Hindlimb muscle (tissue), 1 donor: Measurements from ENCODE around the gene HBE1. TPM values are rescaled to one million over a fixed set of nuclear protein-coding genes. Genes with fewer than 3 reads are reported as not detected.
"Not testable (repeated sequence)": the region's sequence is repeated elsewhere in the genome, so short reads cannot be mapped to it uniquely, and the experiment has no call there.

Experiments
- DNase-seq: peaks from one replicate; pipeline ENCODE4 v3.0.0-alpha.2; 2013
- polyA plus RNA-seq: library from polyadenylated mRNA; unstranded; fragments of 120-200 nt; gene quantifications from one replicate; pipeline ENCODE4 v1.2.1, GENCODE V29; 2013; ENCODE audit not compliant: insufficient read length

Gene HBE1
- polyA plus RNA-seq, 1 donor = 4.3 TPM

DNA sequence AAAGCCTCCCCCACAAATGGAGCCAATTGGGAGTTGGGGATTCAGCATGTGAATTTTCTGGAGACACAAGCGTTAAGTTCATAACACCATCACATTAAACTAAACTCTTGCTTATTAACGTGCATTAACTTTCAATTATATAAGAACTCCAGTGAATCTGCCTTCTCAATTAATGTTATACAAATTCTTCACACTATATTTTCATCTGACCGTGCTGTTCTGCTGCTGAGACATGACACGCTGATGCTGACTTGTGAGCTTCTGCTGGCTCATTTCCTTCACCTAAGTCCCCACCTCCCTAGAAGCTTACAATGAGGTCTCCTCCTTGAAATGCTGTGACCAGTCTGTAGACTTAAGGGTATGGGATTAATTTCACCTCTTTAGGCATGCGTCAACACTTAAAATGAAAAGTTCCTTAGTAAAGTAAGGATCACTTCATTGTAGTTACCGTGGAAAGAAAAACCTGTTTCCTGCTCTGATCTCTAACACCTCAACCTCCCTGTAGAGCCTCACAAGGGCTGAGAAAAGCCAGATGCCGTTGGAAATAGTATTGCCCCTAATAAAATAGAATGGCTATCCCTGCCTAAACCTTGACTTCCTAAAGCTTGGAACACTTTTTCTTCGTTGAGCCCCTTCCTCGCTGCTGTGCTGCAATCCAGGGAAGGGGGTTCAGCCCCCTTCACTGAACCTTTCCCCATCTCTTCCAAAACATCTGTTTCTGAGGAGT lies 17.4 kb downstream of the HBE1 start:
- DNase-seq = no peak

GRCh38 chr11:5251746-5252145 lies 18.0 kb downstream of the HBE1 start:
- no peak for DNase-seq

DNA sequence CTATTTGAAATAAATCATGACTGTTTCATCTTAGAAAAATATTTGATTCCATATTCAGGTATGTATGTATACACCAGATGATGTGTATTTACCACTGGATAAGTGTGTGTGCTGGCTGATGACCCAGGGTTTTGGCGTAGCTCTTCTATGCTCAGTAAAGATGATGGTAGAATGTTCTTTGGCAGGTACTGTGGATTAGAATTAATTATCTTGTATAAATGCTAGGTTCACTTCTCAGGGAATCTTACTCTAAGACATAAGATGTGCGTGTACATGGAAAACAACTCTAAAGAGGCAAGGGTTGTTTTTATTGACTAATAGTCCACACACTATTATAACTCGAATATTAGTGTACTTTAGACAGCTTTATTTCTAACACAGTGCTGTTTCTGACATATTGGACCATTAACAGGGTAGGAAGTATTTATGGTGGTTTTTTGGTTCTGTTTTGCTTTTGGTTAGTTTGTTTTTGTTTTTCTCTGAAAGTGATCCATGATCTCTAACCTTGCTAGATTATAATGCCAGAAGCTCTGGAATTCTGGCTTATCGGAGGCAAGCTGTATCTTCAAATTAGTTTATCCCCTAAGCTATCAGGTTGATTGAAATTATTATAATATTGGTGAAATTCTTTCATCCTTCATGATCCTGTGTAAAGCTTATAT lies 19.1 kb downstream of the HBE1 start:
- no peak for DNase-seq

DNA sequence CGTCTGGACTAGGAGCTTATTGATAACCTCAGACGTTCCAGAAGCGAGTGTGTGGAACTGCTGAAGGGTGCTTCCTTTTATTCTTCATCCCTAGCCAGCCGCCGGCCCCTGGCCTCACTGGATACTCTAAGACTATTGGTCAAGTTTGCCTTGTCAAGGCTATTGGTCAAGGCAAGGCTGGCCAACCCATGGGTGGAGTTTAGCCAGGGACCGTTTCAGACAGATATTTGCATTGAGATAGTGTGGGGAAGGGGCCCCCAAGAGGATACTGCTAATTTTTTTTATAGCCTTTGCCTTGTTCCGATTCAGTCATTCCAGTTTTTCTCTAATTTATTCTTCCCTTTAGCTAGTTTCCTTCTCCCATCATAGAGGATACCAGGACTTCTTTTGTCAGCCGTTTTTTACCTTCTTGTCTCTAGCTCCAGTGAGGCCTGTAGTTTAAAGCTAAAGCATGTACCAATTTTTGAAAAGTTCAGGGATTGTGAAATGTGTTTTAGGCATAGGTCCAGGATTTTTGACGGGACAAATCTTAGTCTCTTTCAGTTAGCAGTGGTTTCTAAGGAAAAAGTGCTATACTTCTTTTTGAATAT lies 19.8 kb downstream of the HBE1 start, which contains the start of gene HBG1:
HBG1 (minus strand) TSS at position 51 of the 590 bp plus-strand sequence. CDS start 53 bp downstream, outside the sequence.
- DNase-seq = not testable (repeated sequence)

DNA sequence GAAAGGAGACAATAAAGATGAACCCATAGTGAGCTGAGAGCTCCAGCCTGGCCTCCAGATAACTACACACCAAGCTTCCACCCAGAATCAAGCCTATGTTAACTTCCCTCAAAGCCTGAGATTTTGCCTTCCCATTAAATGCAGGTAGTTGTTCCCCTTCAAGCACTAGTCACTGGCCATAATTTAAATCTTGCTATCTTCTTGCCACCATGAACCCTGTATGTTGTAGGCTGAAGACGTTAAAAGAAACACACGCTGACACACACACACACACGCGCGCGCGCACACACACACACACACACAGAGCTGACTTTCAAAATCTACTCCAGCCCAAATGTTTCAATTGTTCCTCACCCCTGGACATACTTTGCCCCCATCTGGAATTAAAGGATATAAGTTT lies 21.2 kb downstream of the HBE1 start:
- DNase-seq = not testable (repeated sequence)

DNA sequence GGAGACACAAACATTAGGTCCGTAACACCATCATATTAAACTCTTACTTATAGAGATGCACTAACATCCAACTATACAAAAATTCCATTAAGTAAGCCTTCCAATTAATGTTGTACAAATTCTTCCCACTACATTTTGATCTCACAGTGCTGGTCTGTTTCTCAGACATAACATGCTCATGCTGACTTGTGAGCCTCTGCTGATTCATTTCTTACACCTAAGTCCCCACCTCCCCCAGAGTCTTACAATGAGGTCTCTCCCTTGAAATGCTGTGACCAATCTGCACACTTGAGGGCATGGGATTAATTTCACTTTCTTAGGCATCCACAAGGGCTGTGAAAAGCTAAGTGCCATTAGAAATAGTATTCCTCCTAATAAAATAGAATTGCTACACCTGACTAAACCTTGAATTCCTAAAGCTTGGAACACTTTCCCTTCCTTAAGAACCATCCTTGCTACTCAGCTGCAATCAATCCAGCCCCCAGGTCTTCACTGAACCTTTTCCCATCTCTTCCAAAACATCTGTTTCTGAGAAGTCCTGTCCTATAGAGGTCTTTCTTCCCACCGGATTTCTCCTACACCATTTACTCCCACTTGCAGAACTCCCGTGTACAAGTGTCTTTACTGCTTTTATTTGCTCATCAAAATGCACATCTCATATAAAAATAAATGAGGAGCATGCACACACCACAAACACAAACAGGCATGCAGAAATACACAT lies 22.1 kb downstream of the HBE1 start:
- no peak for DNase-seq

- DNase-seq = no peak
Measured at GRCh38 chr11:5246772-5247471, 22.8 kb downstream of the HBE1 start.

GRCh38 chr11:5245155-5245554 lies 24.6 kb downstream of the HBE1 start:
- DNase-seq = no peak

DNA sequence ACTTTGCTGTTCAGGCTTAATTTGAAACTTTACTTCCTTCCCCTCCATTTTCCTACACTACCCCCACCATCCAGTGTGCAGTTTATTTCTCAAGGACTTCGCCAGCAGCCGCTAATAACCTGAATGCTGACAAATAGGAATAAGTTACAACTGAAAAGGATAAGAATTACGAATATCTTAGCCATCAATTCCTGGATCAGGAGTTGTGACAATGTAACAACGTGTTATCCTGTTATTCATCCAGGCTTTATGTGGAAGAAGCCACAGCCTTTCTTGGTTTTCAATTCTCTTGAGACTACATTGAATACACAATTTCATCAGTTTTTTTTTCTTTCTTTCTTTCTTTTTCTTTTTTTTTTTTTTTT lies 25.9 kb downstream of the HBE1 start:
- DNase-seq = no peak

GRCh38 chr11:5242933-5243815 lies 26.6 kb downstream of the HBE1 start:
- no peak for DNase-seq

DNA sequence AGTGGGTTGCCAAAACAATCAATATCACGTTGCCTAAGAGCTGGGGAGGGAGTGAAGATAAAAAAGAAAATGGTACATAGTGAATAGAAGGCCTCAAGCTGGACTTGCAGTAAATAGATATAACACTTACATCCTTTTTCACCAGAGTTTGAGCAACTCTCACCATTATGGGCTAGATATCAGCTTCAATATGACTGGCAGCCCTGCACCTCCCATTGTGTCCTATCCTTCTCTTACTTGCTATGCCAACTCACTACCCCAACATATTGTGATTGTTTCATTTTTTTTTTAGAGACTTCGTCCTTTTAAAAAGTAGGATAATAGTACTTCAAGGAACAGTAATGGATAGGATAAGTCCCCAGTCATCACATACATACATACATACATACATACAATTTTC lies 27.5 kb downstream of the HBE1 start:
- DNase-seq = no peak

GRCh38 chr11:5241458-5241857 lies 28.3 kb downstream of the HBE1 start:
- DNase-seq = no peak

DNA sequence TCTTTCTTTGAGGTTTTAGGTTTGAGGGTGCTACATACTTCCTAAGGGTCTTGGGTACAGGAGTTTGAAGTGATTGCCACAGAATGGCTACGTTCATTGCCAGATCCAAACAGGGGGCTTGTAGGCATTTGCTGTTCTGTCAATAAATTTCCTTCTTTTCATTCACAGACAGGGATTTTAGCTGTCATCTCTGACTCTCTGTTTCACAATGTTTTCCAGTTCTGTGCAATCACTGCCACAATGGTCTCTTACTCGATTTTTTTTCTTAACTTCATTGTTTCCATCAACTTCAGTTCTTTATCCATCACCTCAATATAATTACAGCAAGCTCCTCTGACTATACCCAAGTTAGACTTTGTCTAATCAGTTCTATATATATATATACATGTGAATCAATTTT lies 29.3 kb downstream of the HBE1 start:
- DNase-seq = no peak

DNA sequence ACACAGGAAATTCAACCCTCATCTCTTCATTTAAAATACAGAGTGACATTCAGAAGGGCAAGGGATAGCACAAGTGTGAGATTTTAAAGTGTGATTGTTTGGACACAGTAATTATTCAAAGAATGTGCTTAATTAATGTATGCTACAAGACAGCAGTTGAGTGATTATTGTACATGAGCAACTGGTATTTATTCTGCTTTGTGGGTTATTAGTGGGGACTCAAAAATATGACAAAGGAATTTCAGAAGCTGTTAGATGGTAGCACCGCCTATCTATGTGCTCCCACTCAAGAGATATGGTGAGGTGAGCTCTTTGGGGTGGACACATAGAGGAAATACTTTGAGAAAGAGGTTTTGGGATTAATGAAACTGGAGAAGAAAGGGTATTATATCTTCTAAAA lies 29.7 kb downstream of the HBE1 start:
- no peak for DNase-seq

- no peak for DNase-seq
Measured at GRCh38 chr11:5239046-5239445, 30.7 kb downstream of the HBE1 start.

- no peak for DNase-seq
Measured at GRCh38 chr11:5238486-5238885, 31.3 kb downstream of the HBE1 start.

DNA sequence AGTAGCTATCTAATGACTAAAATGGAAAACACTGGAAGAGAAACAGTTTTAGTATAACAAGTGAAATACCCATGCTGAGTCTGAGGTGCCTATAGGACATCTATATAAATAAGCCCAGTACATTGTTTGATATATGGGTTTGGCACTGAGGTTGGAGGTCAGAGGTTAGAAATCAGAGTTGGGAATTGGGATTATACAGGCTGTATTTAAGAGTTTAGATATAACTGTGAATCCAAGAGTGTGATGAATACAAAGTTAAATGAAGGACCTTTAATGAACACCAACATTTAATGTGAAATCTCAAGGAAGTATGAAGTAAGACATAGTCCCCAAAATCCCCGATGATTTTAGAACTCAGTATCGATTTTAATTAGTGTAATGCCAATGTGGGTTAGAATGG lies 32.3 kb downstream of the HBE1 start:
- DNase-seq = no peak

- DNase-seq = no peak
Measured at GRCh38 chr11:5235364-5236095, 34.2 kb downstream of the HBE1 start.

DNA sequence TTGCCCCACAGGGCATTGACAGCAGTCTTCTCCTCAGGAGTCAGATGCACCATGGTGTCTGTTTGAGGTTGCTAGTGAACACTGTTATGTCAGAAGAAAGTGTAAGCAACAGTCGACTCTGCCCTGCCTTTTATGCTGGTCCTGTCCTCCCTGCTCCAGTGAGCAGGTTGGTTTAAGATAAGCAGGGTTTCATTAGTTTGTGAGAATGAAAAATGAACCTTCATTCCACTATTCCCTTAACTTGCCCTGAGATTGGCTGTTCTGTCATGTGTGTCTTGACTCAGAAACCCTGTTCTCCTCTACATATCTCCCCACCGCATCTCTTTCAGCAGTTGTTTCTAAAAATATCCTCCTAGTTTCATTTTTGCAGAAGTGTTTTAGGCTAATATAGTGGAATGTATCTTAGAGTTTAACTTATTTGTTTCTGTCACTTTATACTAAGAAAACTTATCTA lies 35.3 kb downstream of the HBE1 start, which contains the start of gene HBD:
HBD (minus strand) TSS at position 103 of the 454 bp plus-strand sequence; CDS start at position 53, 50 bp downstream.
- DNase-seq = no peak

DNA sequence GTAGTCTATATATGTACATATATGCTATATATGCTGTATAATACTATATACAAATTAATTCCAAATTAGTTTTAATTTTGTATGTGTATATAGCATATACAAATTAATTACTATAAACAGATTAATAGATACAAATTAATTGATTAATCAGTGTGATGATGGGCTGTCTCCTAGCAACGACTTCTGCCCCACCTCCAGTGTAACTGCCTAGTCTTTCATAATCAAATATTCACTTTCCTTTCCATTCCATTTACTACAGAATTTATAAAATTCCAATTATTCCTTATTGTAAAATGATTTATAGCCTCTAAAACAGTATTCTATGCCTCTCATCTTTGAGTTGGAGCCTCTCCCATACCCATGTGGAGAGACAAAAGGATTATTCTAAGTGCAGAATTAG lies 36.4 kb downstream of the HBE1 start:
- DNase-seq = no peak

DNA sequence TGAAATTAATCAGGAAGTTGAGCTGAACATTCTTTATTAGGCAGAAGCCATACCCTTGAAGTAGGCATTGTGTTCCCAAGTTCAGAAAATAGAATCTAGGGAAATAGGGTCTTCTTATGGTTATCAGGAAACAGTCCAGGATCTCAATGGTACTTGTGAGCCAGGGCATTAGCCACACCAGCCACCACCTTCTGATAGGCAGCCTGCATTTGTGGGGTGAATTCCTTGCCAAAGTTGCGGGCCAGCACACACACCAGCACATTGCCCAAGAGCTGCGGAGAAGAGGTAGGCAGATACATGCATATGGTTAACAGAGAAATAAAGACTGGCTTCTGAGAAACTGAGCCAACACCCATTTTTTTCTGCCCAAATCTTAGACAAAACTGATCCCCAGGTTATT lies 36.9 kb downstream of the HBE1 start:
- DNase-seq = no peak
